ENCODE data around the gene TECPR2. TPM values are rescaled to one million over a fixed set of nuclear protein-coding genes. Genes with fewer than 3 reads are reported as not detected.
A peak's percentile ranks its signal among the peaks of the same experiment; 100 is the strongest.

TECPR2 gene
- total and polyA plus RNA-seq, 2 of the 13 experiments (the other 11 are each of a cell fraction or from before 2014, with no cell fraction given) = 3.5 to 5.7 TPM

DNA sequence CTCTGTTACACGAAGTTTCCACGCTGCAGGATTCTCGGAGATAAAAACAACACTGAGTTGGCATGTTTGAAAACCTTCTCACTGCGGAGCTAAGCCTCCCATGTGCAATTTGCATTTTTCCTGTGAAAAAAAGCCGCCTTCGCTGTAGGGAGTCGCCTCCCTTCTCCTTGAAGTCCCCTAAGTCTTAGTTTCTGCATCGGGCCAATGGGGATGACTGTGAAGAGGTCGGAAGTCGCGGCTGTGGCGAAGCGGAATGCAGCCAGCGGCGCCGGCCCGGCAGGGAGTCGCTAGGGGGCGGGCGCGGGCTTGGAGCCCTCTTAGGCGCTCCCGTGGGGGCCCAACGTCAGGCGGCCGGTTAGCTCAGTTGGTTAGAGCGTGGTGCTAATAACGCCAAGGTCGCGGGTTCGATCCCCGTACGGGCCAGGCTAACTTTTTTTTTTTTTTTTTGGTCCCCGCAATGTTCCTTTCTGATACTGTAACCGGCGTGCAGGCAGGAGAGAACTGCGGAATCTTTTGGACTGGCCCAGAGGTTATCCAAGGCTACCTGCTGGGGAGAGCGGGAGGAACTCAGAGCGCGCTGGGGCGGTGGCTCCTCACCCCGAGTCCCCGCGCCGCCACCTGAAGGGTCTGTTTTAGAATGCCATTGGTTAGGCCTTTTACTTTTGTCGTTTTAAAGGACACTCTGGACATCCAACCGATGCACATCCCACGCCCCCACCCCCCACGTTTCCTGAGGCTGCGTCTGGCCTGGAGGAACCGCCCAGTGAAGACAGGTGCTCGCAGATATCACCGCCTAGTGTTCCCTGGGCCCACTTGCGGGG lies 45.8 kb upstream of the TECPR2 start (continued):
- TF ChIP-seq SP1 (IDR thresholded peaks at IDR 0.05) (no peak), SP1 (CRISPR knock-in tag; IDR thresholded peaks at IDR 0.05) (no peak), CBX1 (IDR thresholded peaks at IDR 0.05; ENCODE audit: low read depth) (no peak), ZNF101 (CRISPR knock-in tag; IDR thresholded peaks at IDR 0.05; ENCODE audit: borderline replicate concordance, low read depth) (no peak), RFX5 (IDR thresholded peaks at IDR 0.05; ENCODE audit: low read depth, low read length) (no peak), HNRNPLL (IDR thresholded peaks at IDR 0.05; ENCODE audit: low read depth, low read length, poor library complexity, severe bottlenecking) (peak; percentile 77), KDM2A (CRISPR knock-in tag; IDR thresholded peaks at IDR 0.05; ENCODE audit: borderline replicate concordance, low read depth) (peak; percentile 81; the same call in 1 of the 2 replicates), ZNF556 (CRISPR knock-in tag; IDR thresholded peaks at IDR 0.05; ENCODE audit: borderline replicate concordance) (no peak; the same call in 1 of the 2 replicates), ZNF672 (CRISPR knock-in tag; IDR thresholded peaks at IDR 0.05) (no peak)
- TF ChIP-seq, protein P1, sequence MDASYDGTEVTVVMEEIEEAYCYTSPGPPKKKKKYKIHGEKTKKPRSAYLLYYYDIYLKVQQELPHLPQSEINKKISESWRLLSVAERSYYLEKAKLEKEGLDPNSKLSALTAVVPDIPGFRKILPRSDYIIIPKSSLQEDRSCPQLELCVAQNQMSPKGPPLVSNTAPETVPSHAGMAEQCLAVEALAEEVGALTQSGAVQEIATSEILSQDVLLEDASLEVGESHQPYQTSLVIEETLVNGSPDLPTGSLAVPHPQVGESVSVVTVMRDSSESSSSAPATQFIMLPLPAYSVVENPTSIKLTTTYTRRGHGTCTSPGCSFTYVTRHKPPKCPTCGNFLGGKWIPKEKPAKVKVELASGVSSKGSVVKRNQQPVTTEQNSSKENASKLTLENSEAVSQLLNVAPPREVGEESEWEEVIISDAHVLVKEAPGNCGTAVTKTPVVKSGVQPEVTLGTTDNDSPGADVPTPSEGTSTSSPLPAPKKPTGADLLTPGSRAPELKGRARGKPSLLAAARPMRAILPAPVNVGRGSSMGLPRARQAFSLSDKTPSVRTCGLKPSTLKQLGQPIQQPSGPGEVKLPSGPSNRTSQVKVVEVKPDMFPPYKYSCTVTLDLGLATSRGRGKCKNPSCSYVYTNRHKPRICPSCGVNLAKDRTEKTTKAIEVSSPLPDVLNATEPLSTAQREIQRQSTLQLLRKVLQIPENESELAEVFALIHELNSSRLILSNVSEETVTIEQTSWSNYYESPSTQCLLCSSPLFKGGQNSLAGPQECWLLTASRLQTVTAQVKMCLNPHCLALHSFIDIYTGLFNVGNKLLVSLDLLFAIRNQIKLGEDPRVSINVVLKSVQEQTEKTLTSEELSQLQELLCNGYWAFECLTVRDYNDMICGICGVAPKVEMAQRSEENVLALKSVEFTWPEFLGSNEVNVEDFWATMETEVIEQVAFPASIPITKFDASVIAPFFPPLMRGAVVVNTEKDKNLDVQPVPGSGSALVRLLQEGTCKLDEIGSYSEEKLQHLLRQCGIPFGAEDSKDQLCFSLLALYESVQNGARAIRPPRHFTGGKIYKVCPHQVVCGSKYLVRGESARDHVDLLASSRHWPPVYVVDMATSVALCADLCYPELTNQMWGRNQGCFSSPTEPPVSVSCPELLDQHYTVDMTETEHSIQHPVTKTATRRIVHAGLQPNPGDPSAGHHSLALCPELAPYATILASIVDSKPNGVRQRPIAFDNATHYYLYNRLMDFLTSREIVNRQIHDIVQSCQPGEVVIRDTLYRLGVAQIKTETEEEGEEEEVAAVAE (CRISPR knock-in tag; IDR thresholded peaks at IDR 0.05; ENCODE audit: borderline replicate concordance) = no peak; the same call in 1 of the 2 replicates
